HG02610 (cell line): ENCODE results near the gene COL4A2.

ENCODE experiments used
- ATAC-seq: cut with Tn5 transposase; IDR thresholded peaks from one replicate; pipeline ENCODE4 v1.9.1; 2021; ENCODE audit warnings: mild to moderate bottlenecking, moderate library complexity; ENCODE audit not compliant: unreplicated experiment

COL4A2 gene

DNA sequence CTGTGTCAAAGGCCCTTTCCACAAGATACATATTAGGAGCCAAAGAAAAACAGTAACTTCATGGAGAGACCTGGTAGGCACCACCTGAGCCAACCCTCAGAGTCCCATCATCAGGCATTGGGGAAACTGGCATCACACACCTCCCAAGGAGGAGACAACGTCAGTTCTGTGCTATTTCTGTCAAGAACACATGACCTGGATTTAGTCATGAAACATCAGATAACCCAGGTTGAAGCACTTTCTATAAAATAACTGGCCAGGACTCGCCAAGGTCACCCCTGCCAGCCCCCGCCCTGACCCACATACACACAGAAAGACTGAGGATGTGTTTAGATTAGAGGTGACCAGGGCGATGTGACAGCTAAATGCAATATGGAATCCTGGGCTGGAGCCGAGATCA is 35.8 kb upstream of the COL4A2 start:
- ATAC-seq, result no peak

- ATAC-seq, result no peak
Measured at GRCh38 chr13:110272227-110272626, 34.9 kb upstream of the COL4A2 start.

- ATAC-seq, result no peak
Measured at GRCh38 chr13:110272651-110273050, 34.4 kb upstream of the COL4A2 start.

- no peak for ATAC-seq
Measured at GRCh38 chr13:110273254-110273653, 33.8 kb upstream of the COL4A2 start.

DNA sequence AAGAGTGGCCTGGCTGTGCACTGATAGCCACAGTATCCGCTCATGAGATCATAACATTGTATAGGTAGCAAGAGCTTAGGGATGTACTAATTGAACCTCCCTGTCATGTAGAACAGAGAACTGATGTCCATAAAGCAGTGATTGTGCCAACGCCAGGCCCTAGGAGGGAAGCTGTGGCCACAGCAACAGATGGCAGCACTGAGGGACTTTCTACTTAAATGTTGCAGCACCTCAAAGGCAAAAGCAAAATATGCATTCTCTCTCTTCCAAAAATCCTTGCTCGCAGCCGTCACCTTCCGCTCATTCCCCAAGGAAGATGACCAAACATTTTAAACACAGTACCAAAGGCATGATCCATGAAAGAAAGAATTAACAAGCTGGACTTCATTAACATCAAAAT is 32.4 kb upstream of the COL4A2 start:
- ATAC-seq, result no peak

DNA sequence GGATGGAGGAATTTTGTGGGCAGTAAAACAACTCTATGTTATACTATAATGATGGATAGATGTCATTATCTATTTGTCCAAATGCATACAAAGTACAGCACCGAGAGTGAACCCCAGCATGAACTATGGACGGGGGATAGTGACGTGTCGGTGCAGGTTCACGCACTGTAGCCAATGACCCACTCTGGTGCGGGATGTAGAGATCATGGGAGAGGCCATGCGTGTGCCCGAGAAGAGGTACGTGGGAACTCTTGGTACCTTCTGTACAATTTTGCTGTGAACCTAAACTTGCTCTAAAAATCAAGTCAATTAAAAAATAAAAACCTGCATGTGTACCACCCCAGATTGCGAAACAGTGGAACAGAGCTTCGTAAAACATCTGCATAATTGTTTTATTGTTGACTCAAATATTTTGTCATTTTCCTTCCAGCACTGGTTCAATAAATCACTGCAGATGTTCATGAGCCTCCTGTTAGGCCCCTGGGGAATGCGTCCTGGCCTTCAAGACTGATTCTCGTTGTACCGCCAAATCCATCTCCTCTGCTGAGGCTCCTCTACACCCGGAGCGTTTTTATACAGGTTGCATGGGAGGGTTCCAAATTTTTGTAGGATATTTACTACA is 31.0 kb upstream of the COL4A2 start:
- ATAC-seq, result no peak

GRCh38 chr13:110276553-110276950 is 30.5 kb upstream of the COL4A2 start:
- no peak for ATAC-seq

DNA sequence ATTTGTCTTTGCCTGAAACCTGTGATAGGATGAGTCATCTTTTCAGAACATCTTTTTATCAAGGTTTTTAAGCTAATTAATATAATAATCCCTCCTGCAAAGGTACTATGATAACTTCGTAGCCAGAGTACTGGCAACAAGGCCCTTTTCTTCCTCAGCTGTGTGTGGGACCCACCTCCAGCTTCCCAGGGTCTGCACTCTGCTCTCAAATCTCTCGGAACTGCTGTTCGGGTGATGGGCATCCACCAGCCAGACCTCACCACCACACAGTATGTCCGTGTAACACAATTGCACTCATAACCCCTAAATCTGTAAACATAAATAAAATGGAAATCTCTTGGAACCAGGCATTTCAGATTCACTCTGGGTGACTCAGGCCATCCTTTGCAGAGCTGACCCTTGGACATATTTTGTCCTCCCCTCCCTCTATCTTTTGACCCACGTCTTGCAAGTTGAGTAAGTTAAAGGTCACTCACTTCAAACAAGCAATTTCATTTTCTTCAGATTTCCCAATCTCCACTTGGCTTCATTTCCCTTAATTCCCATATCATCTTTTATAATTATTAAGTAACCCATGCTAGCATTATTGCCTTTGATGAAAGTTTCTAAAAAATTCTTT is 29.6 kb upstream of the COL4A2 start:
- no peak for ATAC-seq

GRCh38 chr13:110278859-110279258 is 28.2 kb upstream of the COL4A2 start:
- ATAC-seq, result no peak

DNA sequence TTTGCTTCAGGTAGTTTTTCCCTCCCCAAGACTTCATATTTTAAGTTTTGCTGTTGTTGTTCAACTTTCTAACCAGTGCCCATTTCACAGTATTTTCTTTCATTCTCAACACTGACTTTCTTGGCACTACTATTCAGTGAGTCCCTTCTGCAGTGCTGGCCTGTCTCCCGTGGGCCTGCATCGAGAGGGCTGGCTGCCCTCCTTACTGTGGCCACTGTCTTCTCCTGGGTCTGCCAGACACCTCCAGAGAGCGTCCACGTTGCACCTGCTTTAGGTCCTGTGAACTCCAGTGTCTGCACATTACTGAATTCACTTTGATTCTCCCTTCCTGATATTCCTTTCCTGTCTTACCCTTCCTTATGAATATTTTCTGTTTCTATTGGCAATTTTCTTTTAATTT is 27.4 kb upstream of the COL4A2 start:
- ATAC-seq, result no peak

GRCh38 chr13:110280231-110280813 is 26.8 kb upstream of the COL4A2 start:
- no peak for ATAC-seq

DNA sequence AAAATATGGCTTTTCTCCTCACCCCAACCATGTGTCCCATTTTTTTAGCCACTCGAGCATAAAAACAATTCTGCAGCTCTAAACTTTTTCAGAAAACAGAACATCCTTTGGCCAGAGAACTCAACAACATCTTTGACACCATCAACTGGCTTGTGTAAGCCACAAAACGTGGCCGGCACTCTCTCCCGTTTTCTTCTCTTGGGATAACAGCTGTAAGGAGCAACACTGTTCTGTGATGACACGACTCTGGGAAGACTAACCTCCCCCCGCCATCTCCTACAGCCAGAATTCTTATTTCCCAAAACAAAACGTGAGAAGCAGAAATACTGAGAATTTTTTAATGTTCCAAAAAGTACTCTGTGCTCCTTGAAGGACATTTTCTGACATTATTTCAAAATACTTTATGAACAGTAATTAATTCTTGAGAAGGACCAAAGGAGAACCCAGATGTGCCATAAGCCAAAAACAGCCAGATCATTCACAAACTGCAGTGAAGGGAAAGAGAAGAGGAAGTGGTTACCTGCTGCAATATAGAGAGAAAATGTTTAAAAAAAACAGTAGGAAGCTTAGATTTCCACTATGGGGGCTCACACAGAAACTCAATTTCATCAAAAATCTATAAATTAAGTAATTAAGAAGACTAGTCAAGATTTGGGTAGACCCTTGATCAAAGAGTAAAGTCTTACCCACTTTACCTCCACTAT is 25.9 kb upstream of the COL4A2 start:
- no peak for ATAC-seq

GRCh38 chr13:110281736-110282135 is 25.3 kb upstream of the COL4A2 start:
- no peak for ATAC-seq

DNA sequence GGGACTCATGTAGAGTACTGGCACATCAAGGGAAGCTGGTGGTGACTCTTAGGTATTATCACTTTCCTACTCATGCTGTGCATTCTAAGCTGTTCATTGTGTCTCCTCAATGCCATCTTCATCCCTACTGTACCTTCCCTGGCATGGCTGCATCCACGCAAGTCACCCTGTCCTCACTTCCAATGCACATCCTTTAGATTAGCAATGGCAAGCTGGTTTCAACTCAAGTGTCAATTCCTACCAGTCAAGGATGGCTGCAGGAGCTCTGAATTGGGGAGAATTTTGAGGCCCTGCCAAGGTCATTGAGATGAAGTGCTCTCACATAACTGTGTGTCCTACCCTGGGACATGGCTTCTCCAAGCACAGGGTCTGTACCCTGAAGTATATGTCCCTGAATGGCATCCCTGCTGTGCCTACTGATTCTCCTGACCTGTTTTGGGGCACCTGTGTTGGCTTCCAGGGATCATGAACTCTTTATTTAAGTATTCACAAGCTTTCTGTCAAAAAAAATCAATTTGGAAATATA is 24.7 kb upstream of the COL4A2 start:
- ATAC-seq, result no peak

DNA sequence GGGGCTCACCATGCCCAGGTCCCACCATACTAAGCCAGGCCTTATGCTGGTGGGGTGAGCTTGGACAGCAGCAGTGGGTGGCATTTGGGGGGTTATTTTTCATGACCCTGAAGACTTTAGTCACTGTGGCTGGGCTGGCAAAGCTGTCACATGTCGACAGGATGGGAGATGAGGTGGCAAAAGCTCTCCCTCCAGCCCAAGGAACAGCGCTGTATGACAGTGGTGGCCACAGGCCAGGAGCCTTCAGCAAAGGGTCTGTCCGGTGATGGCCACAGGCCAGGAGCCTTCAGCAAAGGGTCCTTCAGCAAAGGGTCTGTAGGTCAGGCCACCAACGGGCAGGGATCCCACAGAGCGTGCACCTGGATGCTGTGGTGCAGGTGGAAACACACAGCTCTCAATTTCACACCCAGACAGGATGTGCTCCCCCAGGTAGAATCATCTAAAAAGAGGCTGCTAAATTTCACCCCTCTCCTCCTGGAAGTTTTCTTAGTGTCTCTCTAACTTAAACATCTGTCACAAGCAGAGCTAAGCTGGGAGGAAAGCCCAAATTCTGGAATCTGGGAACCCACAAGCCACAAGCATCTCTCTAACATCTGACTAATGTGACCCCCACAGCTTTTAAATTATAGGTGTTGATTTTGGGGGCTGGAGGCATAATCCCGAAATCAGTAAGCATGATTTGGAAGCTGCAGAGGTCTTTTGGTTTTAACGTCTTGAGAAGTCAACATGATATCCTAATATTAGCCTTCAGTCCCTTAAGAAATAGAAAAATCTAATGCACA is 23.2 kb upstream of the COL4A2 start:
- no peak for ATAC-seq

GRCh38 chr13:110284779-110285484 is 22.2 kb upstream of the COL4A2 start:
- ATAC-seq, result no peak

DNA sequence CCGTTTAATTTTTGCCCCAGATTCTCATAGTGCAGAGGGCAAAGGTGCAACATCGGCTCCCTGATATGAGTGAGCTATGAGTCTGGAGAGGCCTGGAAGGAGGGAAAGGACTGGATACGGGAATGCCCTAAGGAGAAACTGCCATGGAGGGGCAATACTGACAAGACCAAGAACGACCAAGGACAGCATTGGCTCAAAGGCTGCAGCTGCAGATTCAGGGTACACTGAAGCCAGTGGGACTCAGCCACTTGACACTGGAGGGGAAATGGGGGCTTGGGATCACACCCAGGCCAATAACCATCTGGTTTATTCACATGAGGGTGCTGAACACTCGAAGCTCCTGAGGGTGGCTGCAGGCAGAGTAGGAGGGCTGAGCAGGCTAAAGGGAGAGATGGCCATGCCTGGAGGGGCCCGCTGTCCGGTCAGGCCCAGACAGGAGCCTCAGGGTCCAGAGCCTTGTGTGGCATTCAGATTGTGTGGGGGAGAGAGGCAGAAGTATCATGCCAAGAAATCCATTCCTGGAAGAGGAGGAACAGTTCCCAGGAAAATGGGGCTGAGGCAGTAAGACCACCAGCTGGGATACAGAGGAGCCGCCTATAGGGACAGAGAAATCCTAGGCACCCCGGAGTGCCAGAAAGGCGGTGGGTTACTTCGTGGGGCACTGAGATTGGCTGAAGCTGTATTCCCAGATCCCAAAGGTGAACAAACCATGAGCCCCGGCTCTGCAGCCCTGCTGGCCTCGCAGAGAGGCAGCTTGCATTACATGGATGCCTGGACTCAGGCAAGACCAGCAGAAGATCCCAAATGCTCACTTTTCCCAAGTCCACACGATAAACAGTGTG is 20.9 kb upstream of the COL4A2 start:
- no peak for ATAC-seq

- no peak for ATAC-seq
Measured at GRCh38 chr13:110286833-110287819, 20.0 kb upstream of the COL4A2 start.
